Fibroblast of lung (primary cell): Measurements from ENCODE around the gene TVP23C.

ENCODE experiments used
- CTCF ChIP-seq, 2 donors: IDR thresholded peaks in 1 of 2; conservative IDR thresholded peaks in 1 of 2; 1 replicate in 1 of 2; 2 replicates in 1 of 2; pipeline ENCODE4 v1.5.1; 2011 to 2012; ENCODE audit warnings: low read length in 2 of 2, control low read depth in 1 of 2, inconsistent platforms in 1 of 2, low read depth in 1 of 2, mild to moderate bottlenecking in 1 of 2
- EZH2 ChIP-seq: IDR thresholded peaks from 2 replicates; pipeline ENCODE4 v1.5.1; 2012; ENCODE audit warnings: low read length, control low read depth, mild to moderate bottlenecking; ENCODE audit errors: missing control alignments

- TF ChIP-seq CTCF (conservative IDR thresholded peaks at IDR 0.05 in 1 of 2, IDR thresholded peaks at IDR 0.05 in 1 of 2; ENCODE audit: low read depth in 1 of 2, low read length in 2 of 2) (no peak), EZH2 (no peak)
Measured at GRCh38 chr17:15496735-15497670, 66.3 kb downstream of the TVP23C start.
